LHCN-M2 (cell line): Measurements from ENCODE around the gene DNAJC18. TPM values are rescaled to one million over a fixed set of nuclear protein-coding genes. Genes with fewer than 3 reads are reported as not detected.

Experiments used
- DNase-seq: peaks from one replicate; pipeline ENCODE4 v3.0.0-alpha.2; 2012; ENCODE audit warnings: low read depth
- total RNA-seq: library from RNA; depleted of rRNA; stranded (reverse); fragments of >200 nt; gene quantifications from 2 replicates; pipeline ENCODE4 v1.2.3, GENCODE V29; 2014

DNAJC18 gene
- total RNA-seq, 1 experiment from 2014 or later: 10.9 TPM

DNA sequence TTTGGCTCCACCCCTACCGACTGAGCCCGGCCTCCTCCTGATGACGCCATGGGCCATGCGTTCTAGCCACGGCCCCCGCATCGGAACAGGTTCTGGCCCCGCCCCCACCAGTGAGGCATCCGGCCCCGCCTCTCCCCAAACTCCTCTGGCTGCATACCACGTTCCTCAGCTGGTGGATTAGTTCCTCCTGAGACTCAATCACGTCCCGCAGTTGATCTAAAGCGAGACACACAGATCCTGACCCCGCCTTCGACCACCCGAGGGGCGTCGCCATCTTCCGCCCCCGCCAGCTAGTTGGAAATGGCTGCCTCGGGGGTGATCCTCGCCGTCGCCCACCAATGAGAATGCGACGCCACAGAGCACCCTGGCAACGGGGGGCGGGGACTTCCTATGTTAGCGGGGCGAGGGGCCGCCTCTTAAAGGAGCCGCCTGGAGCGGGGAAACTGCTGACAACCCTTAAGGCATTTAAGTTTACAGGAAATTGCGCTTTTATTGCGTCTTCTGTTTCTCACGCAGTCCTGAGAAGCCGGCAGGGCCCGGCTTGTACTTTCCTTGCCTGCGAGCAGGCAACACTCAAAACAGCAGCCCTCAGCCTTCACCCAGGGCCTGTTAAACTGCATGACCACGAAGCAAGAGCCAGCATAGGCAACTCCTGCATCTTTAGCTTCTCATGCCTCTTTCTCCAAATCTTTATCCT is 35.4 kb downstream of the DNAJC18 start, which contains the start of gene SPATA24:
SPATA24 (minus strand) TSS at position 303 of the 697 bp plus-strand sequence; CDS start at position 274, 29 bp downstream.
- DNase-seq: peak; percentile 96

- DNase-seq: no peak
Measured at GRCh38 chr5:139403418-139403786, 35.9 kb downstream of the DNAJC18 start.

DNA sequence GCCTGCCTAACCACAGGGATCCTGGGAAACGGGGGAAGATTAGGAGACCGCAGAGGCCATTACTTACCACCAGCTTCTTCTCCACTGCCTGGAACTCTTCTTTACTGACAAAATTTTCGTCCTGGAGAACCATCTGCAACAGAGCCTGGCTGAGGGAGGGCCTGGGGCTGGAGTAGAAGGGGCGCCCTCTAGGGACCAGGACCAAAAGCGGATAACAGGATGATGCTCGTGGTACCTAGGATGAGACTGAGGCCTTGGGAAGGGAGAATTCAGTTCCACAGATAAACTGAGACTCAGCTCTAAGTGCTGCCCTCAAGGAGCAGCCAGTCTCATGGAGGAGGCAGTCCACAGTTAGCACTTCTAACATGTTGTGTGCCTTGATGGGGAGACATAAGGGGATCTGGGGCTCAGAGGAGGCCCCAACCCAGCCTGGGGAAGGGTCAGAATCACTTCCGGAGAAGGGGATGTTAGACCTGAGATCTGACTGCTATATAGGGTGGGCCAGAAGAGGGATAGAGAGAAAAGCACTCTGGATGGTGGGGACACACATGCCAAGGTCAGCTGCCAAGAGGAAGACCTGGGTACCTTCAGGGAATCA is 36.7 kb downstream of the DNAJC18 start:
- no peak for DNase-seq

DNA sequence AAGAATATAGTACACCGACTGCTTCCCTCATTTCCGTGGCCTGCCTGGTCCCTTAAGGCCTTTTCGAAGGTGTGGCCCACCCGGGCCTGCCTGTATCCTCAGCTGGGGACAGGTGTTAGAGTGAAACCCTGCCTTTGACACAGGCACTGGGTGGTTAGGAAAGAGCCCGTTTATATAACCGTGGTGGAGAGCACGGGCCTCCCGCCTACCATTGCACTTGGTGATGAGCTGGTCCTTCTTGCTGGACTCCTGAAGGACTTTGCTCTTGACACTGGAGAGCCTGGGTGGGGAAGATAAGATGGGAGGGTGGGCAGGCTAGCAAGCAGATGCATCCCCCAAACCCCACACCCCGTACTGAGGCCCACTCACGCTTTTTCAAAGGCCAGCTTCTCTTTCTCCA is 37.8 kb downstream of the DNAJC18 start:
- no peak for DNase-seq

- no peak for DNase-seq
Measured at GRCh38 chr5:139399501-139400121, 39.7 kb downstream of the DNAJC18 start.

- no peak for DNase-seq
Measured at GRCh38 chr5:139397921-139398320, 41.4 kb downstream of the DNAJC18 start.

- no peak for DNase-seq
Measured at GRCh38 chr5:139396691-139397090, 42.6 kb downstream of the DNAJC18 start.

GRCh38 chr5:139395844-139396640 is 43.3 kb downstream of the DNAJC18 start:
- DNase-seq: peak; percentile 90

DNA sequence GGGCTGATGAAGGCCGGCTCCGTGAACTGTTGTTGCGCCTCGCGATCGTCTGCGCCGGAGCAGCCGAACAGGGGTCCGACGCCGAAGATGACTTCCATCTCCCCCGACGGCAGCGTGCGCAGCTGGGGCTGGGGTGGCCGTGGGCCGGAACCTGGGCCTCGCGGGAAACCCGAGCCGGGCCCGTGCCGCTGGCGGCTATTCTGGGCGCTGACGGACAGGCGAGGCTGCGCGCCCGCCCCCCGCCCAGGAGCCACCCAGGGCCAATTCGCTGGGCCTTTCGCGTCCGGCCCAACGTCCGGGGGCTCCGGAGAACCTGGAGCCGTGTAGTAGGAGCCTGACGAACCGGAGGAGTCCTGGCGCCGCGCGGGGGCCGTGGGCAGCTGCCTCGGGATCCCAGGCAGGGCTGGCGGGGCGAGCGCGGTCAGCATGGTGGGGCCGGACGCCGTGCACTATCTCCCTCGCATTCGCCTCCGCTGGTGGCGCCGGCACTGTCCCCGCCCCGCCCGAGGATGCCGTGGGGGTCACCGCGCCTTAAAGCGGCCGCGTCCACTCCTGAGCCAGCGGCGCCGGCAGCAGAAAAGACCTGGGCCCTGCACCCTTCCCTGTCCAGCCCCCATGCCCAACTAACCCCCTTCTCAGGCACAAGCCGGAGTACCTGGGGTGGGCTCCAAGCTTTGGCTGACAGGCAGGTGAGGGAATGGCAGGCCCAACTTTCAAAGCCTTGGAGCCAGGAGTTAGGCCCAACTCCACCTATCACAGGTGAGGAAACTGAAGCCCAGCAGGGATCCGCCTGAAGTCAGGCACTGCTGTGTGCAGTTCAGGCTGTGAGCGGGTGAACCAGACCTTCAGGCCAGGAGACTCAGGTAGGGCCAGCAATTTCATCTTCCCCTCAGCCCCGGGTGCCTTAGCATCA is 44.4 kb downstream of the DNAJC18 start, which contains the start of gene PROB1:
PROB1 (minus strand) TSS at position 451 of the 913 bp plus-strand sequence; CDS start at position 428, 23 bp downstream.
- DNase-seq: peak; percentile 43

GRCh38 chr5:139394123-139394653 is 45.1 kb downstream of the DNAJC18 start:
- no peak for DNase-seq

DNA sequence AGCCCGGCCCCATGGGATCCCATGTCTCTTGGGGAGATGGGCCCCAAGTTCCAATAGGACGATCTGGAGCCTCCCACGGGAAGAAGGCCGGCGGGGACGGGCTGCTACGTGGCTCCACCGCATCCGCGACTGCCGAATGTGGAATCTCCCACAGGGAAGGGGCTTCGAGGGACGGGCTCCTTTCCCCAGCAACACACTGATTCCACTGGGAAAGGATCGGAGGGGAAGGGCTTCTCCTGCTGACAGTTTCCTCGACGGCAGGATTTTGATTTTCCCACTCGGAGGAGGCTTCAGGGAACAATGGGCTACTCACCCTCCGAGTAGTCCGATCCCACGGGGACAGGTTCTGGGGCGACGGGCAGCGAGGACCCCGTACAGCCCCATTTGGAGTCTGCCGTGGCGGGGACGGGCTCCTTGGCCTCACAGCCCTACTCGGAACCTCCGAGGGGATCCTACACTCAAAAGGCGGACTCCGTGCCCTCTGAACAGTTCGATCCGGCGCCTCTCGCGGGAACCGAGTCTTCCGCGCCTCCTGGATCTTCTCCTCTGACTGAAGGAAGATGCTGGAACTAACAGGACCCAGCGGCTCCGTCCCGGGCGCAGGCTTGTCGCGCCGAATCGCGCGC is 45.7 kb downstream of the DNAJC18 start:
- no peak for DNase-seq

DNA sequence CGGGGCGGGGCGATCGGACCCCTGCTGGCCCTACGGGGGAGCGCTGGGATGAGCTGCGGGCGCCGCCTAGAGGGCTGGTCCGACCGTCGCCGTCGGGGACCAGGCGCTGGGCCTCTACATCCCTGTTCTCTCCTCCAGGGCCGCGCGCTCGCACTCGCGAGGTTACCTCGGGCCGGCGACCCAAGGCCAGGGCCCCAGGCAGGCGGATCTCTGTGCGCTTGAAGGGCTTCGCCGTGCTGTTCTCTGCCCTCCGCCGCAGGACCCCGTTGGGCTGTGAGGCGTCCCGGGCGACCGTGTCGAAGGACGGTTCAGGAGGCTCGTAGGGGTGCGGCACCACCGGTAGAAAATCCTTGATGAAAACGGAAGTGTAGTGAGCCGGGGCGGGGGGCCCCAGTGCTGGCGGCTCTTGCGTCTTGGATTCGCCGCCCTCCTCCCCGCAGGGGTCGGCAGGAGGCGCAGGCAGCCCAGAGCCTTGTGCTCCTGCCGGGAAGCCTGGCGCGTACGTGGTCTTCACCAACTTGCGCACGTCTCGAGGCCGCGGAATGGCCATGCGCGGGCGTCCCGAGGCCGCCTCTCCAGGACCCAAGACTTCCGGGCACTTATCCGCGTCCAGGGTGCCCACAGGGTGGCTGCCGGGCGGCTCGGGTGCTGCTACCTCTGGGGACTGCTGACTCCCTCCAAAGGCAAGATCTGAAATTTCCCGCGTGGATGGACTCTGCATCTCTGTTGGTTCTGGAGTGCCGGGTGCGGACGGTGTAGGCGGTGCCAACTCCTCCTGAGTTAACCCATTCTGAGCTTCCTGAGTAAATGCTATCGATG is 46.4 kb downstream of the DNAJC18 start:
- no peak for DNase-seq

DNA sequence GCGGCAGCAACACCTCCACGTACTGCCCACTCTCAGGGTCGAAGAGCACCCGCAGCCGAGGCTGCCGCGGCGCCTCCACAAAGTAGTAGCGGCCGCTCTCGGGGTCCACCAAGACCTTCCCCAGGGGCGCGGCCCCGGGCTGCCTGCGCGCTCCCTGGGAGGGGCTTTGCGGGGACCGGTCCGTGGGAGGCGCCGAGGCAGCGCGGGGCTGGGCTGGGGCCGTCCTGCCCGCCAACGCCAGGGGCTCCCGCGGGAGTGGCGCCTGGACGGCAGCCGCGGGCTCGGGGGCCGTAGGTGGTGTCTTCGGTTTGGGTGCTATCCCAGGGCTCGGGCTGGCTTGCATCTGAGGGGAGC is 47.0 kb downstream of the DNAJC18 start:
- no peak for DNase-seq

DNA sequence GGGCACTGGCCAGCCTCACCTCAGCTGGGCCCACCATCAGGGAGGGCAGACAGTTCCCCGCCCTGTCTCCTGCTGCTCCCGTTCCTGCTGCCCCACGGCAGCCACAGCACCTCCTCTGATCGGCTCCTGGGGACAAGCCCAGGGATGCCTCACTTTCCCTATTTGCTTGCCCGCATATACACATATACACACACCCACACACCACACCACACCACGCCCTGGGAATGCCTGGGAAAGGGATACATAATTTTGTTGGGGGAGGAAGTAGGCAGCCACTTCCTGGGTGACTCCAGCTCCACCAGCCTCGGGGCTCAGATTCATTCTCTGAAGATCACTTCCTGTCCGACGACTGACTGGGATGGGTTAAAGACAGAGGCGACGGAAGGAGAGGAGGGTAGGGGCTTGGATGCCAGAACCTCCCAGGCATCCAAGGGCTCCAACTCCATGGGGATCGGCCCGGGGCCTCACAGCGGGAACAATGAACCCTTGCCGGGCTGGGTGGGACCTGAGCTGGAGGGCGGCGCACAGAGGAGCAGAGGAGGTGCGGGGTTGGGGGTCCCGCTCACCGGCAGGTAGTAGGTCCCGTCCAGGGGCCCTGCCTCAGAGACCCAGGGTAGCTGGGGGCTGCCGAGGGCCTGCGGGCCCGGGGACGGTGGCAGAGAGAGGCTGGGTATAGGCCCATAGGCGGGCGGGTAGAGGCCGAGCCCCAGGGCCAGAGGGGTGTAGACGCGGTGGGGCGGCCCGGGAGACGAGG is 47.6 kb downstream of the DNAJC18 start:
- DNase-seq: no peak

GRCh38 chr5:139390639-139391569 is 48.4 kb downstream of the DNAJC18 start:
- no peak for DNase-seq

- DNase-seq: no peak
Measured at GRCh38 chr5:139389701-139390638, 49.4 kb downstream of the DNAJC18 start, which contains the start of gene MZB1. Gene MZB1, minus strand, starts transcription at chr5:139389913. Its CDS starts 57 bp downstream, at chr5:139389856.
